Kidney glomerular epithelial cell (primary cell): ENCODE data around the gene YTHDF1.
"Not testable (repeated sequence)": the region's sequence is repeated elsewhere in the genome, so short reads cannot be mapped to it uniquely, and the experiment has no call there.

Experiments
- DNase-seq: peaks from one replicate; lab custom pipeline; 2025; lab: John Stamatoyannopoulos, UW

YTHDF1 gene

GRCh38 chr20:63216041-63216848 lies at the start of gene YTHDF1:
Gene YTHDF1, minus strand, starts transcription at chr20:63216131. Its CDS starts 239 bp downstream, at chr20:63215892.
- peak; percentile 81 for DNase-seq

DNA sequence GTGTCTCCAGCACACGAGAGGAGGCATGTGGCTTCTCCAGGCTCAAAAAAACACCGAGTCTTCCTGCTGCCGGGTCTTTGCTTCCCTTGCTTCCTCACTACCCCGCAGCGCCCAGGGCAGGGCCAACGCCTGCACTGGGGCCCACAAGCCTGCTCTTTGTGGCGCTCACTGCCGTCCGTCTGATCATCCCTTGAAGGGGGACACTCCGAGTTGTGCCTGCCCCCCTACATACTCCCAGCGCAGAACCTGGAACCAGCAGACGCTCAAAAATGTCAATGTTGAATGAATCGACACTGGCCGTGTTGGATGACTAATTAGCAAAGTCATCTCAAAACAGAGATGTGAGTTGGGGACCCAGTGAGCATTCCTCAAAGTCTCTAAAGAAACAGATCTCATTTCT lies 48.6 kb upstream of the YTHDF1 start:
- DNase-seq, result peak; percentile 65

- no peak for DNase-seq
Measured at GRCh38 chr20:63264000-63264399, 48.1 kb upstream of the YTHDF1 start.

GRCh38 chr20:63262836-63263235 lies 46.9 kb upstream of the YTHDF1 start:
- no peak for DNase-seq

DNA sequence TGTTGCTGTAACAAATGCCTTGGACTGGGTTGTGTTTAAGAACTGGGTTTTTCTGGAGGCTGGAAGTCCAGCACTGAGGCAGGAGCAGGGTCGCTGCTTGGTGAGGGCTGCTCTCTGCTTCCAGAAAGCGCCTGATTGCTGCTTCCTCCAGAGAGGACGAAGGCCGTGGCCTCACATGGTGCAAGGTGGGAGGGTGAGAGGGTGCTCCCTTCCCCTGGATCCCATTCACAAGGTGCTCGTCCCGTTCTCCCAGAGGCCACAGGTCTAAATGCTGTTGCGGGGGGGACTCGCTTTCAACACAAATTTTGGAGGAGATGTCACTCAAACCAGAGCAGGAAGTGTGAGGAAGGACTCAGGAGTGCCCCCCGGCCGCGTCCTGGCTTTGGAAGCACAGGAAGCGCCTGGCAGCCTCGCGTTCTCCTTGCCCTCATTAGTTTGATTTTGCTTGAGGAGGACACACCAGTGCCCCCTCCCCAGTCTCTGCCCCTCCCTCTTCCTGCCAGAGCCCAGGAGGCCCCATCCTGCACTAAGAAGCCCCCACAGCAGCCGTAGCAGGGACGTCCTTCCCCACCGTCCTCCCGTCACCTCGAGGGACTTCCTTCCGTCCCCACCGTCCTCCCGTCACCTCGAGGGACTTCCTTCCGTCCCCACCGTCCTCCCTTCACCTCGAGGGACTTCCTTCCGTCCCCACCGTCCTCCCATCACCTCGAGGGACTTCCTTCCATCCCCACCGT lies 46.0 kb upstream of the YTHDF1 start:
- no peak for DNase-seq

- DNase-seq, result no peak
Measured at GRCh38 chr20:63261060-63261794, 45.3 kb upstream of the YTHDF1 start.

- no peak for DNase-seq
Measured at GRCh38 chr20:63260521-63260920, 44.6 kb upstream of the YTHDF1 start.

- DNase-seq, result no peak
Measured at GRCh38 chr20:63259734-63260460, 44.0 kb upstream of the YTHDF1 start.

GRCh38 chr20:63258781-63259180 lies 42.9 kb upstream of the YTHDF1 start:
- no peak for DNase-seq

GRCh38 chr20:63257629-63258028 lies 41.7 kb upstream of the YTHDF1 start:
- DNase-seq, result no peak

- DNase-seq, result no peak
Measured at GRCh38 chr20:63256954-63257353, 41.0 kb upstream of the YTHDF1 start.

- no peak for DNase-seq
Measured at GRCh38 chr20:63255931-63256704, 40.2 kb upstream of the YTHDF1 start.

GRCh38 chr20:63254606-63255384 lies 38.9 kb upstream of the YTHDF1 start:
- no peak for DNase-seq

DNA sequence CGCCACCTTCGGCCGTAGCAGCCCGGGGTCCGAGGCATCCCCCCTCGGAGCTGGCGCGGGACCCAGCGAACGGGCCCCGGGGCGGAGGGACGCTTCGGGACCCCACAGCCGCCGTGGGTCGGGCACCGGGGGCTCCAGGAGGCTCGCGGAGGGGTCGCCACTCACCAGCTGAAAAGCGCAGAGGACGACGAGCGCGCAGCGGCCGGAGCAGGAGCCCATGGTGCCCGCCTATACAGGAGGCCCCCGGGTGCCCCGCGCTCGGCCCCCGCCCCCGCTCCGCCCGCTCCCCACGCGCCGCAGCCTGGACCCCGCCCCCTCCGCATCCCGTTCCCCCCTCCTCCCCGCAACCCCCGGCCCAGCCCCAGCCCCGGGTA lies 38.3 kb upstream of the YTHDF1 start, which contains the start of gene NKAIN4:
TSS of gene NKAIN4 (minus strand) at position 232 of the 374 bp plus-strand sequence. CDS start at position 219, 13 bp downstream.
- DNase-seq, result no peak

GRCh38 chr20:63253438-63254231 lies 37.7 kb upstream of the YTHDF1 start:
- no peak for DNase-seq

- no peak for DNase-seq
Measured at GRCh38 chr20:63253065-63253437, 37.1 kb upstream of the YTHDF1 start.

DNA sequence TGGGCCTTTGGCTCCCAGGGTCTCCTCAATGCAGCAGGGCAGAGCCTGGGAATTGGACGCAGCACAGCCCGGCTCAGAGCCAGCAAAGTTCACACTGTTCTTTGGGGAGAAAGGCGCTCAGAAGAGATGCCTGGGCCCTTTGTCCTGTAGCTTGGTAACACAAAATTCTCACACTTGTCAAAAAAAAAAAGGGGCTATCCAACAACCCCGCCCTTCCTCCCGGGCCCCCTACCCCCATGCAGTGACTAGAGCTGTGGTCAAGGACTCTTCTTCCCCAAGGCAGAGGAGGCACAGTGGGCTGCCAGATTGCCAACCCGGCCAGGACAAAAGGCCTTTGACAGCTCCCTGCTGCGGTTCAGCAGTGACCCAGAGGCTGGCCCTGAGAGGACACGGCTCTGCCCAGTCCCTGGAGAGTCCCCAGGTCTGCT lies 36.4 kb upstream of the YTHDF1 start:
- DNase-seq, result no peak

DNA sequence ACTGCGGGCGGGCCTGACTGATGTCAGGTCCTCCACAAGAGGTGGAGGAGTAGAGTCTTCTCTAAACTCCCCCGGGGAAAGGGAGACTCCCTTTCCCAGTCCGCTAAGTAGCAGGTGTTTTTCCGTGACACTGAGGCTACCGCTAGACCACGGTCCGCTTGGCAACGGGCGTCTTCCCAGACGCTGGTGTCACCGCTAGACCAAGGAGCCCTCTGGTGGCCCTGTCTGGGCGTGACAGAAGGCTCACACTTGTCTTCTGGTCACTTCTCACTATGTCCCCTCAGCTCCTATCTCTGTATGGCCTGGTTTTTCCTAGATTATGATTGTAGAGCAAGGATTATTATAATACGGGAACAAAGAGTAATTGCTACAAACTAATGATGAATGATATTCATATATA lies 35.4 kb upstream of the YTHDF1 start:
- not testable (repeated sequence) for DNase-seq

DNA sequence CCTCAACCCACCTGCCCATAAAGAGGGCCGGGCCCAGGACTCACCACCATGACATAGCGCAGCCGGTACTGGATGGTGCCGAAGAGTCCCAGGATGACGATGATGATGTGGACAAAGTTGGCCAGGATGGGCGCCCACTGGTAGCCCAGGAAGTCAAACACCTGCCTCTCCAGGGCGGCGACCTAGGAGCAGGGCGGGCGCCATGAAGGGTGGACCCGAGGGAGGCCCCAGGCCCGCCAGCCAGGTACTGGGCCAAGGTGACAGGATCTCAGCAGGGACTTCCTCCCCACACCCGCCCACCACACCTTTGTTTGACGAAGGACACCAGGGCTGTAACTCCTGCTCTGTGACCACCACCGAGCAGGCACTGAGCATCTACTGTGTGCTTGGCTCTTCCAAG lies 34.0 kb upstream of the YTHDF1 start:
- no peak for DNase-seq
